Measurements from ENCODE around the gene LMO4.

LMO4 gene

GRCh38 chr1:87328272-87329050, at the start of gene LMO4:
LMO4 (plus strand) TSS chr1:87328880; CDS start chr1:87332016, 3,136 bp downstream.
- peak; percentile 97 for DNase-seq (ENCODE audit: low spot score)

GRCh38 chr1:87279536-87279875, 49.2 kb upstream of the LMO4 start:
- DNase-seq (ENCODE audit: low spot score), result no peak

- peak; percentile 66 for DNase-seq (ENCODE audit: low spot score)
Observed at GRCh38 chr1:87279966-87280535, 48.6 kb upstream of the LMO4 start.

GRCh38 chr1:87284456-87285240, 44.0 kb upstream of the LMO4 start:
- DNase-seq (ENCODE audit: low spot score), result no peak

- no peak for DNase-seq (ENCODE audit: low spot score)
Observed at GRCh38 chr1:87291107-87291506, 37.6 kb upstream of the LMO4 start.

GRCh38 chr1:87292684-87293493, 35.8 kb upstream of the LMO4 start:
- DNase-seq (ENCODE audit: low spot score), result peak; percentile 58

GRCh38 chr1:87294633-87295032, 34.0 kb upstream of the LMO4 start:
- DNase-seq (ENCODE audit: low spot score), result no peak

- DNase-seq (ENCODE audit: low spot score), result no peak
Observed at GRCh38 chr1:87295445-87296110, 33.1 kb upstream of the LMO4 start.

GRCh38 chr1:87296206-87296605, 32.5 kb upstream of the LMO4 start:
- DNase-seq (ENCODE audit: low spot score), result no peak

GRCh38 chr1:87299661-87300060, 29.0 kb upstream of the LMO4 start:
- no peak for DNase-seq (ENCODE audit: low spot score)

GRCh38 chr1:87300628-87301027, 28.1 kb upstream of the LMO4 start:
- no peak for DNase-seq (ENCODE audit: low spot score)

GRCh38 chr1:87305151-87305550, 23.5 kb upstream of the LMO4 start:
- no peak for DNase-seq (ENCODE audit: low spot score)

GRCh38 chr1:87305762-87306161, 22.9 kb upstream of the LMO4 start:
- no peak for DNase-seq (ENCODE audit: low spot score)

GRCh38 chr1:87307306-87307705, 21.4 kb upstream of the LMO4 start:
- no peak for DNase-seq (ENCODE audit: low spot score)

- no peak for DNase-seq (ENCODE audit: low spot score)
Observed at GRCh38 chr1:87307931-87308330, 20.7 kb upstream of the LMO4 start.

- no peak for DNase-seq (ENCODE audit: low spot score)
Observed at GRCh38 chr1:87314091-87314490, 14.6 kb upstream of the LMO4 start.

- DNase-seq (ENCODE audit: low spot score), result no peak
Observed at GRCh38 chr1:87318056-87318650, 10.5 kb upstream of the LMO4 start.

- DNase-seq (ENCODE audit: low spot score), result no peak
Observed at GRCh38 chr1:87318806-87319205, 9.9 kb upstream of the LMO4 start.

- peak; percentile 56 for DNase-seq (ENCODE audit: low spot score)
Observed at GRCh38 chr1:87325982-87326738, 2.5 kb upstream of the LMO4 start.
